HEK293 (cell line): ENCODE data around the gene ZNF219.

Experiments used
- FEZF1 ChIP-seq: fragments of 450-650 bp; formaldehyde crosslinking; IDR thresholded peaks from 2 replicates; pipeline ENCODE4 v1.5.1; 2016; ENCODE audit warnings: missing biosample characterization, missing genetic modification characterization
- KLF16 ChIP-seq: fragments of 450-650 bp; formaldehyde crosslinking; IDR thresholded peaks from 2 replicates; pipeline ENCODE4 v1.5.1; 2017; ENCODE audit warnings: missing biosample characterization, missing genetic modification characterization
- PRDM10 ChIP-seq: fragments of 450-650 bp; formaldehyde crosslinking; IDR thresholded peaks from 2 replicates; pipeline ENCODE4 v1.5.1; 2016; ENCODE audit warnings: missing biosample characterization, missing genetic modification characterization
- PRDM2 ChIP-seq: fragments of 450-650 bp; formaldehyde crosslinking; IDR thresholded peaks from 2 replicates; pipeline ENCODE4 v1.5.1; 2016; ENCODE audit warnings: missing biosample characterization, missing genetic modification characterization, borderline replicate concordance
- SP7 ChIP-seq: fragments of 450-650 bp; formaldehyde crosslinking; IDR thresholded peaks from 2 replicates; pipeline ENCODE4 v1.5.1; 2016; ENCODE audit warnings: missing biosample characterization, missing genetic modification characterization
- ZBTB17 ChIP-seq: fragments of 450-650 bp; formaldehyde crosslinking; IDR thresholded peaks from 2 replicates; pipeline ENCODE4 v1.5.1; 2016; ENCODE audit warnings: missing biosample characterization, missing genetic modification characterization
- ZBTB20 ChIP-seq: fragments of 450-650 bp; formaldehyde crosslinking; IDR thresholded peaks from 2 replicates; pipeline ENCODE4 v1.5.1; 2016; ENCODE audit warnings: missing biosample characterization, missing genetic modification characterization
- ZBTB48 ChIP-seq: fragments of 450-650 bp; formaldehyde crosslinking; IDR thresholded peaks from 2 replicates; pipeline ENCODE4 v1.5.1; 2016; ENCODE audit warnings: missing biosample characterization, missing genetic modification characterization
- ZBTB6 ChIP-seq: fragments of 450-650 bp; formaldehyde crosslinking; IDR thresholded peaks from 2 replicates; pipeline ENCODE4 v1.5.1; 2017; ENCODE audit warnings: missing biosample characterization, missing genetic modification characterization
- ZBTB7A ChIP-seq: fragments of 450-650 bp; formaldehyde crosslinking; IDR thresholded peaks from 2 replicates; pipeline ENCODE4 v1.5.1; 2016; ENCODE audit warnings: low read depth, missing biosample characterization, missing genetic modification characterization
- ZFP37 ChIP-seq: fragments of 450-650 bp; formaldehyde crosslinking; IDR thresholded peaks from 2 replicates; pipeline ENCODE4 v1.5.1; 2016; ENCODE audit warnings: missing biosample characterization, missing genetic modification characterization
- ZNF266 ChIP-seq: fragments of 450-650 bp; formaldehyde crosslinking; IDR thresholded peaks from 2 replicates; pipeline ENCODE4 v1.5.1; 2016; ENCODE audit warnings: missing biosample characterization, missing genetic modification characterization, low read depth
- ZNF302 ChIP-seq: fragments of 450-650 bp; formaldehyde crosslinking; IDR thresholded peaks from 2 replicates; pipeline ENCODE4 v1.5.1; 2016; ENCODE audit warnings: missing biosample characterization, missing genetic modification characterization, low read depth
- ZNF629 ChIP-seq: fragments of 450-650 bp; formaldehyde crosslinking; IDR thresholded peaks from 2 replicates; pipeline ENCODE4 v1.5.1; 2017; ENCODE audit warnings: missing biosample characterization, missing genetic modification characterization
- ZNF654 ChIP-seq: fragments of 450-650 bp; formaldehyde crosslinking; IDR thresholded peaks from 2 replicates; pipeline ENCODE4 v1.5.1; 2016; ENCODE audit warnings: low read depth, missing biosample characterization, missing genetic modification characterization
- ZNF658 ChIP-seq: fragments of 450-650 bp; formaldehyde crosslinking; IDR thresholded peaks from 2 replicates; pipeline ENCODE4; 2016; ENCODE audit warnings: missing biosample characterization, missing genetic modification characterization
- ZNF692 ChIP-seq: fragments of 450-650 bp; formaldehyde crosslinking; IDR thresholded peaks from 2 replicates; pipeline ENCODE4 v1.5.1; 2016; ENCODE audit warnings: missing biosample characterization, missing genetic modification characterization
- ZNF776 ChIP-seq: fragments of 450-650 bp; formaldehyde crosslinking; IDR thresholded peaks from 2 replicates; pipeline ENCODE4 v1.5.0; 2017; ENCODE audit warnings: missing biosample characterization, missing genetic modification characterization, borderline replicate concordance
- ZNF777 ChIP-seq: fragments of 450-650 bp; formaldehyde crosslinking; IDR thresholded peaks from 2 replicates; pipeline ENCODE4 v1.5.1; 2017; ENCODE audit warnings: missing biosample characterization, missing genetic modification characterization, borderline replicate concordance

ZNF219 gene

GRCh38 chr14:21106498-21107282, 8.2 kb upstream of the ZNF219 start (continued):
- TF ChIP-seq ZNF692 (tag by site-specific recombination), result 0 out of 2 replicates have a peak, but pooled peaks have one; percentile 26
- no peak for TF ChIP-seq ZNF266 (tag by site-specific recombination)
- TF ChIP-seq ZNF629 (tag by site-specific recombination), result 0 out of 2 replicates have a peak, but pooled peaks have one; percentile 40
- peak; percentile 44; the same call in 1 of the 2 replicates for TF ChIP-seq PRDM10 (tag by site-specific recombination)
- no peak for TF ChIP-seq ZFP37 (tag by site-specific recombination)
- TF ChIP-seq ZNF654 (tag by site-specific recombination), result peak; percentile 89
- TF ChIP-seq ZNF302, result no peak
- no peak for TF ChIP-seq ZNF776 (tag by site-specific recombination)
- peak; percentile 37 for TF ChIP-seq ZBTB17 (tag by site-specific recombination)
- no peak for TF ChIP-seq FEZF1 (tag by site-specific recombination)
- peak; percentile 55; the same call in 1 of the 2 replicates for TF ChIP-seq ZBTB20 (tag by site-specific recombination)
- TF ChIP-seq SP7 (tag by site-specific recombination), result peak; percentile 12; the same call in 1 of the 2 replicates
- TF ChIP-seq ZBTB48 (tag by site-specific recombination), result peak; percentile 46
- TF ChIP-seq ZBTB7A, result no peak
- no peak for TF ChIP-seq ZNF658 (tag by site-specific recombination)
- TF ChIP-seq ZNF777 (tag by site-specific recombination), result no peak
- TF ChIP-seq ZBTB6, result no peak
- no peak for TF ChIP-seq PRDM2 (tag by site-specific recombination)
- no peak for TF ChIP-seq KLF16 (tag by site-specific recombination)
